HCT116 (cell line): ENCODE measurements around the gene C2orf72. TPM values are rescaled to one million over a fixed set of nuclear protein-coding genes. Genes with fewer than 3 reads are reported as not detected.

Source experiments
- ATAC-seq: fragments of 200-7000 bp; cut with Tn5 transposase; 2 replicates; pipeline ENCODE4 v1.9.1; 2020; ENCODE audit warnings: mild to moderate bottlenecking, moderate library complexity
- BruUV-seq: library from RNA; stranded (reverse); fragments of 400-500 nt; replicated peaks from 2 replicates; lab custom pipeline; 2021; lab: Mats Ljungman, UMichigan
- CTCF ChIA-PET: fragments of 300-600 bp; sonication (Branson Sonifier 250); formaldehyde crosslinking; loops from one replicate; lab custom pipeline; 2021; ENCODE audit warnings: antibody characterized with exemption; lab: Charles Lee
- POLR2A ChIA-PET: fragments of 300-600, 350-600 bp; sonication (Branson Sonifier 250); formaldehyde crosslinking; loops from one replicate; lab custom pipeline; 2021; ENCODE audit warnings: antibody characterized with exemption; lab: Charles Lee
- RAD21 ChIA-PET, 2 experiments: fragments of 300-600 bp; sonication (Branson Sonifier 250); formaldehyde crosslinking; loops; one replicate each; lab custom pipeline; 2023; ENCODE audit warnings: low total read pairs in 2 of 2; ENCODE audit not compliant: uncharacterized antibody in 2 of 2, unreplicated experiment in 2 of 2, low non-redundant PET in 1 of 2; lab: Charles Lee
- DNase-seq: peaks from one replicate; pipeline ENCODE4 v3.0.0-alpha.2; 2010; ENCODE audit warnings: low read depth, low spot score
- H2AFZ ChIP-seq: fragments of 200-600 bp; shearing (Covaris generic), sonication (generic); 2 replicates; pipeline ENCODE4 v1.6.1; 2017; ENCODE audit warnings: low read depth, mixed run types, mixed read lengths, antibody characterized with exemption, low read length; ENCODE audit not compliant: poor library complexity, severe bottlenecking
- H3K27ac ChIP-seq: 2 replicates; pipeline ENCODE4 v1.5.1; 2012; ENCODE audit warnings: low read depth, low read length
- H3K27me3 ChIP-seq: fragments of 200-600 bp; sonication (generic); 2 replicates; pipeline ENCODE4 v1.6.1; 2016; ENCODE audit warnings: mixed run types, low read length, mixed read lengths; ENCODE audit not compliant: insufficient read depth
- H3K36me3 ChIP-seq, 2 experiments: fragments of 200-500 bp in 1 of 2; fragments of 200-600 bp in 1 of 2; sonication (Bioruptor generic) in 1 of 2; sonication (generic) in 1 of 2; 2 replicates each; pipeline versions ENCODE4 v1.5.1 to v1.6.1; 2014 to 2016; ENCODE audit warnings: low read length in 2 of 2, inconsistent platforms in 1 of 2, mixed read lengths in 1 of 2, mixed run types in 1 of 2; ENCODE audit not compliant: insufficient read depth in 2 of 2, control insufficient read depth in 1 of 2
- H3K4me1 ChIP-seq, 2 experiments: fragments of 200-600 bp in 1 of 2; sonication (generic) in 1 of 2; 2 replicates each; pipeline versions ENCODE4 v1.5.1 to v1.6.1; 2012 to 2017; ENCODE audit warnings: low read length in 2 of 2, inconsistent platforms in 1 of 2, mild to moderate bottlenecking in 1 of 2, mixed read lengths in 1 of 2, mixed run types in 1 of 2, moderate library complexity in 1 of 2; ENCODE audit not compliant: insufficient read depth in 2 of 2, control insufficient read depth in 1 of 2
- H3K4me2 ChIP-seq: fragments of 200-600 bp; sonication (generic); 2 replicates; pipeline ENCODE4 v1.6.1; 2017; ENCODE audit warnings: mixed run types, low read length, mixed read lengths
- H3K4me3 ChIP-seq, 2 experiments: fragments of 200-600 bp in 1 of 2; sonication (generic) in 1 of 2; replicated peaks in 1 of 2; 2 replicates each; pipeline ENCODE4 v1.5.1; 2011 to 2016; ENCODE audit warnings: low read length in 2 of 2, control low read depth in 1 of 2, low read depth in 1 of 2, mild to moderate bottlenecking in 1 of 2, mixed read lengths in 1 of 2, mixed run types in 1 of 2
- H3K79me2 ChIP-seq: fragments of 200-600 bp; sonication (generic); 2 replicates; pipeline ENCODE4 v1.6.1; 2017; ENCODE audit warnings: mild to moderate bottlenecking, mixed run types, low read length, moderate library complexity, mixed read lengths; ENCODE audit not compliant: insufficient read depth
- H3K9ac ChIP-seq: fragments of 200-600 bp; sonication (generic); 2 replicates; pipeline ENCODE4 v1.6.1; 2016; ENCODE audit warnings: low read length, mixed read lengths
- H3K9me2 ChIP-seq: fragments of 200-600 bp; sonication (generic), shearing (Covaris generic); 2 replicates; pipeline ENCODE4 v1.6.1; 2017; ENCODE audit warnings: mixed run types, mild to moderate bottlenecking, moderate library complexity; ENCODE audit not compliant: insufficient read depth
- H3K9me3 ChIP-seq, 2 experiments: fragments of 200-500 bp in 1 of 2; fragments of 200-600 bp in 1 of 2; sonication (Bioruptor generic) in 1 of 2; sonication (generic) in 1 of 2; 2 replicates each; pipeline ENCODE4 v1.6.1; 2014 to 2017; ENCODE audit warnings: low read length in 2 of 2, mixed read lengths in 2 of 2, inconsistent platforms in 1 of 2, low read depth in 1 of 2, mild to moderate bottlenecking in 1 of 2, mixed run types in 1 of 2, moderate library complexity in 1 of 2; ENCODE audit not compliant: control insufficient read depth in 1 of 2, insufficient read depth in 1 of 2
- H4K20me1 ChIP-seq: fragments of 200-600 bp; sonication (generic), shearing (Covaris generic); 2 replicates; pipeline ENCODE4 v1.6.1; 2017; ENCODE audit warnings: mixed run types, mild to moderate bottlenecking, moderate library complexity; ENCODE audit not compliant: insufficient read depth
- EGR1 ChIP-seq: IDR thresholded peaks from 2 replicates; pipeline ENCODE4 v1.6.1; 2012; ENCODE audit warnings: low read depth
- EZH2 ChIP-seq: fragments of 200-600 bp; sonication (generic); IDR thresholded peaks from 2 replicates; pipeline ENCODE4 v1.6.1; 2017; ENCODE audit warnings: antibody characterized with exemption, mixed run types
- EZH2phosphoT487 ChIP-seq: fragments of 200-600 bp; IDR thresholded peaks from 2 replicates; pipeline ENCODE4 v1.6.1; 2018; ENCODE audit warnings: antibody characterized with exemption, borderline replicate concordance
- FOSL1 ChIP-seq: IDR thresholded peaks from 2 replicates; pipeline ENCODE4 v1.6.1; 2012; ENCODE audit warnings: low read depth
- JUND ChIP-seq: IDR thresholded peaks from 2 replicates; pipeline ENCODE4 v1.6.1; 2012
- POLR2A ChIP-seq: IDR thresholded peaks from 2 replicates; pipeline ENCODE4 v1.7.0; 2011; ENCODE audit warnings: borderline replicate concordance; ENCODE audit not compliant: insufficient read depth, insufficient read length; ENCODE audit errors: extremely low read depth
- RAD21 ChIP-seq: IDR thresholded peaks from 2 replicates; pipeline ENCODE4 v1.6.1; 2012; ENCODE audit warnings: low read depth, mild to moderate bottlenecking
- YY1 ChIP-seq: IDR thresholded peaks from 2 replicates; pipeline ENCODE4 v1.6.1; 2011; ENCODE audit warnings: low read length, low read depth, moderate library complexity, mild to moderate bottlenecking; ENCODE audit not compliant: insufficient replicate concordance; ENCODE audit errors: extremely low read depth
- ZNF274 ChIP-seq: fragments of 200-500 bp; sonication (Bioruptor generic); IDR thresholded peaks from 2 replicates; pipeline ENCODE4 v1.6.1; 2014; ENCODE audit warnings: mild to moderate bottlenecking, low read depth, low read length, inconsistent platforms
- intact Hi-C: fragments of 100-400 bp; cut with micrococcal nuclease; formaldehyde crosslinking; loops from 2 replicates; pipeline ENCODE4 v1.10.0; 2022
- total RNA-seq: library from RNA; stranded (reverse); gene quantifications from one replicate; pipeline ENCODE4 v1.2.1, GENCODE V29; 2021; ENCODE audit not compliant: unreplicated experiment
- TF ChIP-seq, protein P1 (sequence below), 3 experiments: fragments of 200-600 bp in 1 of 3; sonication (generic) in 1 of 3; IDR thresholded peaks in 2 of 3; conservative IDR thresholded peaks in 1 of 3; 2 replicates each; pipeline ENCODE4 v1.5.1; 2012 to 2017; ENCODE audit warnings: low read depth in 2 of 3, low read length in 2 of 3, antibody characterized with exemption in 1 of 3, borderline replicate concordance in 1 of 3, control low read depth in 1 of 3, mild to moderate bottlenecking in 1 of 3, mixed read lengths in 1 of 3, mixed run types in 1 of 3, moderate library complexity in 1 of 3; ENCODE audit not compliant: insufficient read depth in 1 of 3
- TF ChIP-seq, protein P2 (sequence below): IDR thresholded peaks from 2 replicates; pipeline ENCODE4 v1.6.1; 2012; ENCODE audit warnings: low read depth
- TF ChIP-seq, protein P3 (sequence below): IDR thresholded peaks from 2 replicates; pipeline ENCODE4 v1.6.1; 2012

C2orf72 gene
- total RNA-seq, 1 experiment from 2014 or later, result 3.7 TPM

DNA sequence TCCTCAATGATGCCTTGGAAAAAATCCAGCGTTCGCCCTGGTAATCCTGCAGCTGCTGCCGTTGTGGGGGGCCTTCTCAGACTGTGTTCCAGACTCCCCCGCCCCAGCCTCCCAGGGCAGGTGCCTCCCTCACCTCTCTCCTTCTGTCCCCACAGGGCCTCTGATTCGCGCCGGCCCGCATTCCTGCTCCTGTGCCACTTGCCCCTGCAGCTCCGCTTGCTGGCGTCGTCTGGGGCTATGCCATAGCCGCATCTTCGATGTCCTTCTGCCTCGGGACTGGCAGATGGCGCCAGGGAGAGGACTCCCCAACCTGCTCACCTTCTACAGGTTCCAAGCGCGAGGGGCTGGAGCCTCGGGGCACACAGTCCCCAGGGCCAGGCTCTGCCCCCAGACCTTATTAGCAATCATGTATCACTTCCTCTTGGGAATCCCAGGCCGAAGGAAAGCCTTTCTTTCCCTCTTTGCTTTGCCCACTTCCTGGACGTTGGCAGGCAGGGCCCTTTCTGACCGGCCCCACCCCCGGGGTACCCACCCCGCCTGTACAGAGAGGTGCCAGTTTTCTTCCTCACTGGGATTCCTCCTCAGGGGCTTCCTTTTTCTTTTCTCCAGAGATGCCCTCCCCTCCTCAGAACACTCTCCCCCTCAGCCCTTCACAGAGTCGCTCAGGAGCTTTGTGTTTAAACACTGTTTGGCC, 37.0 kb upstream of the C2orf72 start:
- ChIA-PET CTCF (interaction anchor here (1.6 kb wide), 1 partner anchor 412 kb away, joined by 3 read pairs; no protein-coding TSS in a partner anchor), RAD21 (no interaction called here), POLR2A (no interaction called here)
- H3K36me3 ChIP-seq, result no peaks in the 10 kb centered on the region
- H3K9me3 ChIP-seq, result no peaks in the 10 kb centered on the region; a peak in 1 of 4 replicates
- intact Hi-C loops, result no loop called here
- H4K20me1 ChIP-seq, result no peaks in the 10 kb centered on the region
- H2AFZ ChIP-seq, result no peak overlapping the region
- no peaks in the 10 kb centered on the region for H3K79me2 ChIP-seq
- no peaks in the 10 kb centered on the region for H3K4me1 ChIP-seq
- peaks cover 13% of the 10 kb centered on the region; the same call in 1 of the 2 replicates for H3K27me3 ChIP-seq
- DNase-seq (no peak), ATAC-seq (peak; percentile 72)
- no peak for TF ChIP-seq YY1
- 0 out of 2 replicates have a peak, but pooled peaks have one; percentile 13 for TF ChIP-seq RAD21
- no peaks in the 10 kb centered on the region for H3K9me2 ChIP-seq
- no peak overlapping the region for H3K4me3 ChIP-seq
- no TSS peak for BruUV-seq
- no peak overlapping the region for H3K9ac ChIP-seq
- H3K4me2 ChIP-seq, result no peak overlapping the region
- no peak overlapping the region for H3K27ac ChIP-seq

DNA sequence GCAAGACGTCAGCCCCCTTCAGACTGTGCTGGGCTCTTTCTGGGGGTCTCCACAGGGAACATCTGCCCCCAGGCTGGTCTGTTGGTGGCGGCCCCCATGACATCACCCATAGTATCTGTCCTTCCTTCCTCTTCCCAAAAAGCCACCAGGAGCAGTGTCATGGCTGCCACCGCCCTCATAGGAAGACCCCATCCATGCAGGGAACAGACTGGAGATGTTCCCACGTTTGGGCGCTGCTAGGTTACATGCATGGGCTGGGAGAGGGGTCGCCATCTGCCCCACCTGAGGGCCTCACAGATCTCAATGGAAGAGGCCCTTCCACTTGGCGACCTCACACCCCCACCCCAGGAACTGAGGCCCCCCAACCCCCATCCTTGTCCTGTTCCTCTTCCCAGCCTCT, 36.3 kb upstream of the C2orf72 start:
- no peaks in the 10 kb centered on the region for H3K36me3 ChIP-seq
- no peak overlapping the region for H2AFZ ChIP-seq
- no peak overlapping the region for H3K27ac ChIP-seq
- no peaks in the 10 kb centered on the region for H3K9me2 ChIP-seq
- H3K9ac ChIP-seq, result no peak overlapping the region
- DNase-seq (no peak), ATAC-seq (no peak)
- intact Hi-C loops, result no loop called here
- no peak overlapping the region for H3K4me2 ChIP-seq
- H3K4me1 ChIP-seq, result no peaks in the 10 kb centered on the region
- H3K9me3 ChIP-seq, result no peaks in the 10 kb centered on the region; a peak in 1 of 4 replicates
- no peaks in the 10 kb centered on the region for H3K79me2 ChIP-seq
- BruUV-seq, result no TSS peak
- ChIA-PET RAD21 (no interaction called here), CTCF (interaction anchor here (1.6 kb wide), 1 partner anchor 411 kb away, joined by 3 read pairs; no protein-coding TSS in a partner anchor), POLR2A (no interaction called here)
- H4K20me1 ChIP-seq, result no peaks in the 10 kb centered on the region
- TF ChIP-seq ZNF274 (no peak), POLR2A (no peak), EZH2phosphoT487 (no peak), EGR1 (no peak), EZH2 (no peak), RAD21 (no peak), YY1 (no peak), FOSL1 (no peak), JUND (no peak)
- TF ChIP-seq, protein P1, sequence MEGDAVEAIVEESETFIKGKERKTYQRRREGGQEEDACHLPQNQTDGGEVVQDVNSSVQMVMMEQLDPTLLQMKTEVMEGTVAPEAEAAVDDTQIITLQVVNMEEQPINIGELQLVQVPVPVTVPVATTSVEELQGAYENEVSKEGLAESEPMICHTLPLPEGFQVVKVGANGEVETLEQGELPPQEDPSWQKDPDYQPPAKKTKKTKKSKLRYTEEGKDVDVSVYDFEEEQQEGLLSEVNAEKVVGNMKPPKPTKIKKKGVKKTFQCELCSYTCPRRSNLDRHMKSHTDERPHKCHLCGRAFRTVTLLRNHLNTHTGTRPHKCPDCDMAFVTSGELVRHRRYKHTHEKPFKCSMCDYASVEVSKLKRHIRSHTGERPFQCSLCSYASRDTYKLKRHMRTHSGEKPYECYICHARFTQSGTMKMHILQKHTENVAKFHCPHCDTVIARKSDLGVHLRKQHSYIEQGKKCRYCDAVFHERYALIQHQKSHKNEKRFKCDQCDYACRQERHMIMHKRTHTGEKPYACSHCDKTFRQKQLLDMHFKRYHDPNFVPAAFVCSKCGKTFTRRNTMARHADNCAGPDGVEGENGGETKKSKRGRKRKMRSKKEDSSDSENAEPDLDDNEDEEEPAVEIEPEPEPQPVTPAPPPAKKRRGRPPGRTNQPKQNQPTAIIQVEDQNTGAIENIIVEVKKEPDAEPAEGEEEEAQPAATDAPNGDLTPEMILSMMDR (IDR thresholded peaks at IDR 0.05 in 2 of 3, conservative IDR thresholded peaks at IDR 0.05 in 1 of 3; ENCODE audit: borderline replicate concordance in 1 of 3, insufficient read depth in 1 of 3, low read depth in 2 of 3, low read length in 2 of 3), result no peak
- TF ChIP-seq, protein P2, sequence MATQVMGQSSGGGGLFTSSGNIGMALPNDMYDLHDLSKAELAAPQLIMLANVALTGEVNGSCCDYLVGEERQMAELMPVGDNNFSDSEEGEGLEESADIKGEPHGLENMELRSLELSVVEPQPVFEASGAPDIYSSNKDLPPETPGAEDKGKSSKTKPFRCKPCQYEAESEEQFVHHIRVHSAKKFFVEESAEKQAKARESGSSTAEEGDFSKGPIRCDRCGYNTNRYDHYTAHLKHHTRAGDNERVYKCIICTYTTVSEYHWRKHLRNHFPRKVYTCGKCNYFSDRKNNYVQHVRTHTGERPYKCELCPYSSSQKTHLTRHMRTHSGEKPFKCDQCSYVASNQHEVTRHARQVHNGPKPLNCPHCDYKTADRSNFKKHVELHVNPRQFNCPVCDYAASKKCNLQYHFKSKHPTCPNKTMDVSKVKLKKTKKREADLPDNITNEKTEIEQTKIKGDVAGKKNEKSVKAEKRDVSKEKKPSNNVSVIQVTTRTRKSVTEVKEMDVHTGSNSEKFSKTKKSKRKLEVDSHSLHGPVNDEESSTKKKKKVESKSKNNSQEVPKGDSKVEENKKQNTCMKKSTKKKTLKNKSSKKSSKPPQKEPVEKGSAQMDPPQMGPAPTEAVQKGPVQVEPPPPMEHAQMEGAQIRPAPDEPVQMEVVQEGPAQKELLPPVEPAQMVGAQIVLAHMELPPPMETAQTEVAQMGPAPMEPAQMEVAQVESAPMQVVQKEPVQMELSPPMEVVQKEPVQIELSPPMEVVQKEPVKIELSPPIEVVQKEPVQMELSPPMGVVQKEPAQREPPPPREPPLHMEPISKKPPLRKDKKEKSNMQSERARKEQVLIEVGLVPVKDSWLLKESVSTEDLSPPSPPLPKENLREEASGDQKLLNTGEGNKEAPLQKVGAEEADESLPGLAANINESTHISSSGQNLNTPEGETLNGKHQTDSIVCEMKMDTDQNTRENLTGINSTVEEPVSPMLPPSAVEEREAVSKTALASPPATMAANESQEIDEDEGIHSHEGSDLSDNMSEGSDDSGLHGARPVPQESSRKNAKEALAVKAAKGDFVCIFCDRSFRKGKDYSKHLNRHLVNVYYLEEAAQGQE, result no peak
- TF ChIP-seq, protein P3, sequence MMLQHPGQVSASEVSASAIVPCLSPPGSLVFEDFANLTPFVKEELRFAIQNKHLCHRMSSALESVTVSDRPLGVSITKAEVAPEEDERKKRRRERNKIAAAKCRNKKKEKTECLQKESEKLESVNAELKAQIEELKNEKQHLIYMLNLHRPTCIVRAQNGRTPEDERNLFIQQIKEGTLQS, result no peak
- H3K4me3 ChIP-seq, result no peak overlapping the region
- peaks cover 13% of the 10 kb centered on the region; the same call in 1 of the 2 replicates for H3K27me3 ChIP-seq
